T-helper 17 cell (primary cell): Measurements from ENCODE around the gene POU6F1. TPM values are rescaled to one million over a fixed set of nuclear protein-coding genes. Genes with fewer than 3 reads are reported as not detected.
A peak's percentile ranks its signal among the peaks of the same experiment; 100 is the strongest.
"Not testable (repeated sequence)": the region's sequence is repeated elsewhere in the genome, so short reads cannot be mapped to it uniquely, and the experiment has no call there.

Experiments used
- ATAC-seq: fragments of 150-1000 bp; cut with Tn5 transposase; 2 replicates; pipeline ENCODE4 v1.10.0; 2021; ENCODE audit warnings: mild to moderate bottlenecking, moderate library complexity
- DNase-seq, 3 donors: peaks; one replicate each; pipeline versions ENCODE4 v3.0.0 to v3.0.0-alpha.2; 2020 to 2021
- H3K9me3 ChIP-seq: one replicate; pipeline ENCODE4 v1.7.0; 2013; ENCODE audit warnings: low read length, mild to moderate bottlenecking; ENCODE audit not compliant: control insufficient read depth, poor library complexity, severe bottlenecking
- H3K27ac Mint-ChIP-seq: one replicate; pipeline ENCODE4 v1.8.0; 2022; ENCODE audit warnings: mild to moderate bottlenecking, moderate library complexity, mixed read lengths
- H3K27me3 Mint-ChIP-seq: one replicate; pipeline ENCODE4 v1.8.0; 2022; ENCODE audit warnings: mixed read lengths
- H3K36me3 Mint-ChIP-seq: one replicate; pipeline ENCODE4 v1.8.0; 2022; ENCODE audit warnings: low read depth, mixed read lengths
- H3K4me1 Mint-ChIP-seq: one replicate; pipeline ENCODE4 v1.8.0; 2022; ENCODE audit warnings: mild to moderate bottlenecking, mixed read lengths
- H3K4me3 Mint-ChIP-seq: one replicate; pipeline ENCODE4 v1.8.0; 2022; ENCODE audit warnings: mild to moderate bottlenecking, moderate library complexity, mixed read lengths
- total RNA-seq, 4 donors: library from RNA in 2 of 4; stranded (reverse) in 2 of 4; gene quantifications; one replicate each; pipeline ENCODE4 v1.2.3 and lab custom pipeline; 2022 to 2026

Gene POU6F1
- total RNA-seq, 2 donors from 2014 or later: 22.5 to 32.8 TPM

DNA sequence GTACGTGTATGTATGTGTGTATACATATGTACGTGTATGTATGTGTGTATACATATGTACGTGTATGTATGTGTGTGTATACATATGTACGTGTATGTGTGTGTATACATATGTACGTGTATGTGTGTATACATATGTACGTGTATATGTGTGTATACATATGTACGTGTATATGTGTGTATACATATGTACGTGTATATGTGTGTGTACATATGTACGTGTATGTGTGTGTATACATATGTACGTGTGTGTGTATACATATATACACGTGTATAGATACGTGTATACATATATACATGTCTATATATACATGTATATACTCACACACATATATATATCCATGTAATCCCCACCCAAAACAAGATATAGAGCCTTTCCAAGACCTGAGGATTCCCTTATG, 2.0 kb upstream of the POU6F1 start:
- not testable (repeated sequence) for H3K36me3 Mint-ChIP-seq, H3K4me3 Mint-ChIP-seq, H3K9me3 ChIP-seq, H3K27ac Mint-ChIP-seq, DNase-seq, H3K27me3 Mint-ChIP-seq, ATAC-seq
- H3K4me1 Mint-ChIP-seq: peaks cover 17% of the 10 kb centered on the region

GRCh38 chr12:51219322-51219721, 1.5 kb upstream of the POU6F1 start:
- H3K36me3 Mint-ChIP-seq: peaks cover 2% of the 10 kb centered on the region
- H3K9me3 ChIP-seq: no peaks in the 10 kb centered on the region
- no peaks in the 10 kb centered on the region for H3K27me3 Mint-ChIP-seq
- ATAC-seq (no peak), DNase-seq (no peak)
- peak overlapping the region; percentile 61 for H3K4me3 Mint-ChIP-seq
- peaks cover 18% of the 10 kb centered on the region for H3K4me1 Mint-ChIP-seq
- H3K27ac Mint-ChIP-seq: peak overlapping the region; percentile 93

DNA sequence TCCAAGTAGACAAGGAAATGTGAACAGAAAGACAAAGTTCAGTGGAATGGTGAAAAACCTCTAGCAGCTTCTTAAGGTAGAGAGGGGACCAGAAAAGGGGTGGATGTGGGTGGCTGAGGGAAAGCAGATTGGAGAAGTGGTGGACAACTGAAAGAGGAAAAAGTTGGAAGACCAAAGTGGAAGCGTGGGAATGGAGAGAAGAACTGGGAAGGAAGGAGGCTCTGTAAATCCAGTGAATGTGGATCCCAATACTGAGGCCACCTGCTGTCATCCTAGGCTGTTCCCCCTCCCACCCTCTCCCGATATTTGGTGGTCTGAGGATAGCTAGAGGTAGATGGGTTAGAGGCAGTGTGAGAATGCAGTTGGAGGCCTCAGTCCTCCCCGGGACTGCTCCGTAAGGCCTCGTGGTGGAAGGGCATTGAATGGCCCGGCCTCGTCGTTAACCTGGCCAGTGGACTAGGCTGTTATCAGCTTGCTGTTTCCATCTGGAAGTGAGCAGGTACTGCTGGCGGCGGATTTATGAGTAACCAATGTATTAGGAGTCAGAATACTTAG, 822 bp upstream of the POU6F1 start:
- peaks cover 21% of the 10 kb centered on the region for H3K4me1 Mint-ChIP-seq
- no peaks in the 10 kb centered on the region for H3K9me3 ChIP-seq
- ATAC-seq: no peak
- no peak for DNase-seq
- peak overlapping the region; percentile 93 for H3K27ac Mint-ChIP-seq
- H3K4me3 Mint-ChIP-seq: peak overlapping the region; percentile 95
- peaks cover 3% of the 10 kb centered on the region for H3K36me3 Mint-ChIP-seq
- no peaks in the 10 kb centered on the region for H3K27me3 Mint-ChIP-seq

DNA sequence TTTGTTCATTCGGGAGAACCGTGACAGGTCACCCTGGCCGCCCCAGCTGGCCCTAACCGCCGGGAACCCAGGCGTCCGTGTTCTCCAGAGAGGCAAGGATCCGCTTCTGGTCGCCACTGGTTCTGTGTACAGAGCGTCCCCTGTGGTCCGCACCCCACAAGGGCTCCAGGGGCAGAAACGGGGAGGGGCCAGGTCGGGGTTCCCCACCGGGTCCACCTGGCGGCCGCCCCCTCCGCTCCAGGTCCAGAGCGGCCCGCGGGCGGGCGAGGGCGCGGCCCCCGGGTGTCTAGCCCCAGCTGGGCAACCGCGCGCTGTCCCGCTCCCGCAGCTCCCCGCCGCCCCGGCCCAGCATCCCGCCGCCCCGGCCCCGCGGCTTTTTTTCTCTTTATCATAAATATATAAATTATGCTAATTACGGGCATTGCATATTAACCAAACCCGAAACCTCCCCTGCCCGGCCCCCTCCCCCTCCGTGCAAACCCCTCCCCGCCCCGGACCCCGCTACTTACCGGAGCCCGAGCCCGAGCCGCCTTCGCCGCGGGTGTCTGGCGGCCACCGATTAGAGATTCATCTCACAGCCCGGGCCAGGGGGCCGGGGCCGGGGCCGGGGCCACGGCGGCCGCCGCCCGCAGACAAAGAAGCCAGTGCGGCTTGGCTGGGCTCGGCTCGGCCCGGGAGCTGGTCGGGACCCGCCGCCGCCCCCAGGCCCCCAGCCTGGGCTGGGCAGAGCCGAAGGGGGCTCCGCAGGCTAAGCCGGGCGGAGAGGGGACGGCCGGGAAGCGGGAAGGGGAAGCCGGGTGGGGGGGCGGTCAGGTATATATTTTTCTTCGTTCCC, 512 bp downstream of the POU6F1 start:
- peaks cover 3% of the 10 kb centered on the region for H3K36me3 Mint-ChIP-seq
- peaks cover 20% of the 10 kb centered on the region for H3K4me1 Mint-ChIP-seq
- H3K4me3 Mint-ChIP-seq: peak overlapping the region; percentile 95
- peak overlapping the region; percentile 93 for H3K27ac Mint-ChIP-seq
- H3K9me3 ChIP-seq: no peaks in the 10 kb centered on the region
- ATAC-seq (peak; percentile 58), DNase-seq (peak; percentile 37 to 39 (median 38))
- no peaks in the 10 kb centered on the region for H3K27me3 Mint-ChIP-seq

DNA sequence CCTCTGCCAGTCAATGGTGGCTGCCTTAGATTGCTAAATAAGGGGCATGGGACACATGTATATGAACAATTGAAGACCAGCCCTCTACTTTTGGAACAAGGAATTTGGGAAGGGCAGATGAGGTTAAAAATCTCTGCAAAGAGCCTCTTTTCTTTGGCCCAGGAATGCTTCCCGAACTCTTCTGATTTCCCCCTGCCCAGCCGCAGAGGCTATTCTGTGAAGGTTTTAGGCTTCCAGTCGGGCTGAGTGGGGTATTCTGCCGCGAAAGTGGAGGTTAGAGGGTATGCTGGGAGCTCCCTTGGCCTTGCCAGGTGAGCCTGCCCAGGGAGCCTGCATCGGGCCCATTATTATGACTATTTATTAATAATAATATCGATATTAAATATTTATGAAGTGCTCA, 1.2 kb downstream of the POU6F1 start:
- peak overlapping the region; percentile 80 for H3K4me3 Mint-ChIP-seq
- ATAC-seq: no peak
- DNase-seq: no peak
- peaks cover 19% of the 10 kb centered on the region for H3K4me1 Mint-ChIP-seq
- no peaks in the 10 kb centered on the region for H3K27me3 Mint-ChIP-seq
- peaks cover 3% of the 10 kb centered on the region for H3K36me3 Mint-ChIP-seq
- H3K9me3 ChIP-seq: no peaks in the 10 kb centered on the region
- peak overlapping the region; percentile 79 for H3K27ac Mint-ChIP-seq

DNA sequence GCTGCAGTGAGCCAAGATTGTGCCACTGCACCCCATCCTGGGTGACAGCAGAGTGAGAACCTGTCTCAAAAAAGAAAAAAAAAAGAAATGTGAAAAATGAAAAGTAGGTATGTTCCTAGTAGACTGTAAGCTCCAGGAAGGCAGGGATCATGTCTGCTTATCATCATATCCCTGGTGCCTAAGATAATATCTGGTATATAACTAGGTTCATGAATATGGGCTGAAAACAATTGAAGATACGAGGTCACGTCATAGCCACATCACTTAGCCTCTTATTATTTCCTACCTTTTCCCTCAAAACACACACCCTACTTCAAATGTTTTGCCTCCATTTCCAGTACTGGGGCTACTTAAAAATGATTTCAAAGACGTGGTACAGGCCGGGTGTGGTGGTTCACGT, 3.0 kb downstream of the POU6F1 start:
- Mint-ChIP-seq H3K4me3 (no peak overlapping the region), H3K27ac (no peak overlapping the region), H3K36me3 (peaks cover 3% of the 10 kb centered on the region), H3K27me3 (no peaks in the 10 kb centered on the region), H3K4me1 (peaks cover 22% of the 10 kb centered on the region)
- DNase-seq (no peak), ATAC-seq (no peak)
- H3K9me3 ChIP-seq: no peaks in the 10 kb centered on the region

GRCh38 chr12:51210690-51211395, 7.0 kb downstream of the POU6F1 start:
- DNase-seq (no peak), ATAC-seq (no peak)
- peaks cover 8% of the 10 kb centered on the region for H3K4me1 Mint-ChIP-seq
- peak overlapping the region; percentile 9 for H3K27ac Mint-ChIP-seq
- H3K4me3 Mint-ChIP-seq: peak overlapping the region; percentile 28
- H3K9me3 ChIP-seq: no peaks in the 10 kb centered on the region
- H3K27me3 Mint-ChIP-seq: no peaks in the 10 kb centered on the region
- H3K36me3 Mint-ChIP-seq: peaks cover 5% of the 10 kb centered on the region

DNA sequence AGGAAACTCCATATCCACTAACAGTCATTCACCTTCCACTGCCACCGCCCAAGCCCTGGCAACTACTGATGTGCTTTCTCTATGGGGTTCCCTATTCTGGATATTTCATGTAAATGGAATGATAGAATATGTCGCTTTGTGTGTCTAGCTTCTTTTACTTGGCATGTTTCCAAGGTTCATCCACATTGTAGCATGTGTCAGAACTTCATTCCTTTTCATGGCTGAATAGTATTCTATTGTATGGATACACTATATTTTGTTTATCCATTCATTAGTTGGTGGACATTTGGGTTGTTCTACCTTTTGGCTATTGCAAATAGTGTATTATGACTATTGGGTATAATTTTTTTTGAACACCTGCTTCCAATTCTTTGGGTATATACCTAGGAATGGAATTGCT, 8.6 kb downstream of the POU6F1 start:
- H3K9me3 ChIP-seq: no peaks in the 10 kb centered on the region
- Mint-ChIP-seq H3K27me3 (no peaks in the 10 kb centered on the region), H3K36me3 (peaks cover 2% of the 10 kb centered on the region), H3K4me3 (no peak overlapping the region), H3K4me1 (peaks cover 5% of the 10 kb centered on the region), H3K27ac (no peak overlapping the region)
- ATAC-seq: no peak
- no peak for DNase-seq

DNA sequence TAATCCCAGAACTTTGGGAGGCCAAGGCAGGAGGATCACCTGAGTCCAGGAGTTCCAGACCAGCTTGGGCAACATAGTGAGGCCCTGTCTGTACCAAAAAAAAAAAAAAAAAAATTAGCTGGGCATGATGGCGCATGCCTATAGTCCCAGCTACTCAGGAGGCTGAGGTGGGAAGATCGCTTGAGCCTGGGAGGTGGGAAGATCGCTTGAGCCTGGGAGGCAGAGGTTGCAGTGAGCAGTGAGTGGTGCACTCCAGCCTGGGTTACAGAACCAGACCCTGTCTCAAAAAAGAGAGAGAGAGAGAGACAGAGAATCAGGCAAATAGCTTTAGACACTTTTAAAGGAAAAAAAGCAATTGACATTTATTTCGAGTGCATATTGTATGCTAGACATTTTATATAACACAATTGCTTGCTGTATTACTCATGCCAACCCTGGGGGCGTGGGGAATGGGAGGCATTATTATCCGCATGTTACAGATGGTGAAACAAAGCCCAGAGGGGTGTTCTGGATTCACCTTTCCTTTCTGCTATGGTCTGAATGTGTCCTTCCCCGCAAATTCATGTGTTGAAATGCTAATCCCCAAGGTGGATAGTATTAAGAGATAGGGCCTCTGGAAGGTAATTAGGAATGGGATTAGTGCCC, 9.7 kb downstream of the POU6F1 start:
- H3K27ac Mint-ChIP-seq: no peak overlapping the region
- no peaks in the 10 kb centered on the region for H3K9me3 ChIP-seq
- peaks cover 2% of the 10 kb centered on the region for H3K36me3 Mint-ChIP-seq
- no peaks in the 10 kb centered on the region for H3K27me3 Mint-ChIP-seq
- H3K4me1 Mint-ChIP-seq: peaks cover 9% of the 10 kb centered on the region
- no peak for ATAC-seq
- no peak for DNase-seq
- H3K4me3 Mint-ChIP-seq: no peak overlapping the region

DNA sequence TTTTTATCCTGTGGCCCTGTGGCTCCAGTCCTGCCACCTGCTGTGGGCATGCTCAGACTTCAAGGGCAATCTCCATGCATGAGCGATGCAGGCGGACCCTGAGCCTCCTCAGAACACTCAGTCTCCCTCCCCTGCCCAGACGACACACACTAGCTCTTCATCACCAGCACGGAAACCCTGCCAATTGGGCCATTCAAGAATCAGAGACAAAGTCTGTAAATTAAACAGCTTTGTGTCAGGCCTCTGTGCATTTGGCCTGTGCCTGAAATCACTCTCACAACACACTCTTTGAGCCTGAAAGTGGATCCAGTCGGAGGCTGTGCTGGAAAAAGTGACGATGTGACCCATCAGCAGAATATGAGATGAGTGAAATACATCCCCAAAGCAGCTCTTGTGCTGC, 12.5 kb downstream of the POU6F1 start:
- DNase-seq (no peak), ATAC-seq (no peak)
- peaks cover 11% of the 10 kb centered on the region for H3K4me1 Mint-ChIP-seq
- H3K36me3 Mint-ChIP-seq: peaks cover 2% of the 10 kb centered on the region
- no peaks in the 10 kb centered on the region for H3K27me3 Mint-ChIP-seq
- peak overlapping the region; percentile 65 for H3K27ac Mint-ChIP-seq
- no peaks in the 10 kb centered on the region for H3K9me3 ChIP-seq
- no peak overlapping the region for H3K4me3 Mint-ChIP-seq

GRCh38 chr12:51202718-51203117, 15.1 kb downstream of the POU6F1 start:
- DNase-seq: no peak
- peak; percentile 67 for ATAC-seq
- peaks cover 13% of the 10 kb centered on the region for H3K4me1 Mint-ChIP-seq
- no peak overlapping the region for H3K4me3 Mint-ChIP-seq
- H3K9me3 ChIP-seq: no peaks in the 10 kb centered on the region
- peak overlapping the region; percentile 84 for H3K27ac Mint-ChIP-seq
- no peaks in the 10 kb centered on the region for H3K27me3 Mint-ChIP-seq
- peaks cover under 1% of the 10 kb centered on the region for H3K36me3 Mint-ChIP-seq

GRCh38 chr12:51200806-51201205, 17.1 kb downstream of the POU6F1 start:
- ATAC-seq: no peak
- no peak for DNase-seq
- H3K4me3 Mint-ChIP-seq: no peak overlapping the region
- H3K4me1 Mint-ChIP-seq: peaks cover 13% of the 10 kb centered on the region
- H3K27ac Mint-ChIP-seq: peak overlapping the region; percentile 71
- H3K36me3 Mint-ChIP-seq: no peaks in the 10 kb centered on the region
- H3K27me3 Mint-ChIP-seq: no peaks in the 10 kb centered on the region
- H3K9me3 ChIP-seq: no peaks in the 10 kb centered on the region

- ATAC-seq: no peak
- no peak for DNase-seq
- Mint-ChIP-seq H3K4me3 (no peak overlapping the region), H3K27me3 (no peaks in the 10 kb centered on the region), H3K27ac (no peak overlapping the region), H3K36me3 (no peaks in the 10 kb centered on the region), H3K4me1 (peaks cover 13% of the 10 kb centered on the region)
- no peaks in the 10 kb centered on the region for H3K9me3 ChIP-seq
These were observed 17.7 kb downstream of the POU6F1 start for GRCh38 chr12:51200156-51200555.
